PC-9 (cell line): ENCODE results near the gene TREH.

Source experiments
- EZH2 ChIP-seq: fragments of 200-600 bp; sonication (generic); IDR thresholded peaks from 2 replicates; pipeline ENCODE4 v1.8.0; 2017; ENCODE audit warnings: antibody characterized with exemption, low read depth
- TF ChIP-seq, protein P1 (sequence below): fragments of 200-600 bp; sonication (generic); conservative IDR thresholded peaks from 2 replicates; pipeline ENCODE4 v1.6.1; 2017; ENCODE audit warnings: mixed run types, antibody characterized with exemption, mild to moderate bottlenecking, moderate library complexity

DNA sequence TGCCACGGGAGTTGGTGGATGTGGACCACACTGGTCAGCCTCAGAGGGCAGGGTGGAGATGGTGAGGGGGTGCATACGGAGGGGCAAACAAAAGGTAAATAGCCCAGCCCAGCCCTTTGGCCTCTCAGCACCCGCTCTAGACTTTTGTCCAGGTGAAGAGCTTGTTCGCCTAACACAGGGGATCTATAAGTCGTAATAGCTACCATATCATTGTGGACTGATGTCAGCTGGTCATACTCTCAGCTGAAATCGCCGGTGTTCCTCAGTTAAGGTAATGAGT is 27.0 kb upstream of the TREH start:
- TF ChIP-seq EZH2: no peak
- TF ChIP-seq, protein P1, sequence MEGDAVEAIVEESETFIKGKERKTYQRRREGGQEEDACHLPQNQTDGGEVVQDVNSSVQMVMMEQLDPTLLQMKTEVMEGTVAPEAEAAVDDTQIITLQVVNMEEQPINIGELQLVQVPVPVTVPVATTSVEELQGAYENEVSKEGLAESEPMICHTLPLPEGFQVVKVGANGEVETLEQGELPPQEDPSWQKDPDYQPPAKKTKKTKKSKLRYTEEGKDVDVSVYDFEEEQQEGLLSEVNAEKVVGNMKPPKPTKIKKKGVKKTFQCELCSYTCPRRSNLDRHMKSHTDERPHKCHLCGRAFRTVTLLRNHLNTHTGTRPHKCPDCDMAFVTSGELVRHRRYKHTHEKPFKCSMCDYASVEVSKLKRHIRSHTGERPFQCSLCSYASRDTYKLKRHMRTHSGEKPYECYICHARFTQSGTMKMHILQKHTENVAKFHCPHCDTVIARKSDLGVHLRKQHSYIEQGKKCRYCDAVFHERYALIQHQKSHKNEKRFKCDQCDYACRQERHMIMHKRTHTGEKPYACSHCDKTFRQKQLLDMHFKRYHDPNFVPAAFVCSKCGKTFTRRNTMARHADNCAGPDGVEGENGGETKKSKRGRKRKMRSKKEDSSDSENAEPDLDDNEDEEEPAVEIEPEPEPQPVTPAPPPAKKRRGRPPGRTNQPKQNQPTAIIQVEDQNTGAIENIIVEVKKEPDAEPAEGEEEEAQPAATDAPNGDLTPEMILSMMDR: no peak
